Measurements from ENCODE around the gene RSPRY1.

GRCh38 chr16:57283214-57283958 is 97.3 kb downstream of the RSPRY1 start:
- TF ChIP-seq, protein P1, sequence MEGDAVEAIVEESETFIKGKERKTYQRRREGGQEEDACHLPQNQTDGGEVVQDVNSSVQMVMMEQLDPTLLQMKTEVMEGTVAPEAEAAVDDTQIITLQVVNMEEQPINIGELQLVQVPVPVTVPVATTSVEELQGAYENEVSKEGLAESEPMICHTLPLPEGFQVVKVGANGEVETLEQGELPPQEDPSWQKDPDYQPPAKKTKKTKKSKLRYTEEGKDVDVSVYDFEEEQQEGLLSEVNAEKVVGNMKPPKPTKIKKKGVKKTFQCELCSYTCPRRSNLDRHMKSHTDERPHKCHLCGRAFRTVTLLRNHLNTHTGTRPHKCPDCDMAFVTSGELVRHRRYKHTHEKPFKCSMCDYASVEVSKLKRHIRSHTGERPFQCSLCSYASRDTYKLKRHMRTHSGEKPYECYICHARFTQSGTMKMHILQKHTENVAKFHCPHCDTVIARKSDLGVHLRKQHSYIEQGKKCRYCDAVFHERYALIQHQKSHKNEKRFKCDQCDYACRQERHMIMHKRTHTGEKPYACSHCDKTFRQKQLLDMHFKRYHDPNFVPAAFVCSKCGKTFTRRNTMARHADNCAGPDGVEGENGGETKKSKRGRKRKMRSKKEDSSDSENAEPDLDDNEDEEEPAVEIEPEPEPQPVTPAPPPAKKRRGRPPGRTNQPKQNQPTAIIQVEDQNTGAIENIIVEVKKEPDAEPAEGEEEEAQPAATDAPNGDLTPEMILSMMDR (IDR thresholded peaks at IDR 0.05), result no peak
- TF ChIP-seq TAF1 (IDR thresholded peaks at IDR 0.05; ENCODE audit: borderline replicate concordance, low read depth, low read length) (no peak), POLR2AphosphoS5 (IDR thresholded peaks at IDR 0.05; ENCODE audit: low read depth, low read length) (no peak), SMC3 (IDR thresholded peaks at IDR 0.05; ENCODE audit: low read depth, low read length) (no peak), JUND (IDR thresholded peaks at IDR 0.05) (no peak), RAD21 (IDR thresholded peaks at IDR 0.05; ENCODE audit: low read length) (no peak), TCF12 (IDR thresholded peaks at IDR 0.05) (no peak), TEAD4 (IDR thresholded peaks at IDR 0.05; ENCODE audit: borderline replicate concordance, insufficient read depth) (no peak), FOXM1 (IDR thresholded peaks at IDR 0.05; ENCODE audit: low read depth) (no peak), REST (IDR thresholded peaks at IDR 0.05; ENCODE audit: low read depth, low read length) (no peak), RCOR1 (IDR thresholded peaks at IDR 0.05; ENCODE audit: low read length) (no peak)
- TF ChIP-seq, protein P2, sequence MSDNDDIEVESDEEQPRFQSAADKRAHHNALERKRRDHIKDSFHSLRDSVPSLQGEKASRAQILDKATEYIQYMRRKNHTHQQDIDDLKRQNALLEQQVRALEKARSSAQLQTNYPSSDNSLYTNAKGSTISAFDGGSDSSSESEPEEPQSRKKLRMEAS (IDR thresholded peaks at IDR 0.05; ENCODE audit: low read depth), result no peak

Measured in SK-N-SH (cell line).